Brain microvascular endothelial cell (primary cell): ENCODE results near the gene RPL21.

Experiments used
- DNase-seq: peaks from one replicate; pipeline ENCODE4 v3.0.0-alpha.2; 2020
- H3K27ac ChIP-seq: fragments of 250-450 bp; sonication (Bioruptor Pico); 2 replicates; pipeline ENCODE4 v1.5.1; 2020; ENCODE audit warnings: mild to moderate bottlenecking, moderate library complexity
- H3K27me3 ChIP-seq: fragments of 250-450 bp; sonication (Bioruptor Pico); replicated peaks from 2 replicates; pipeline ENCODE4 v1.5.1; 2020; ENCODE audit warnings: mild to moderate bottlenecking
- H3K36me3 ChIP-seq: fragments of 250-450 bp; sonication (Bioruptor Pico); replicated peaks from 2 replicates; pipeline ENCODE4 v1.5.1; 2020; ENCODE audit warnings: mild to moderate bottlenecking
- H3K4me3 ChIP-seq: 2 replicates; pipeline ENCODE4 v1.5.1; 2011; ENCODE audit warnings: low read depth, mild to moderate bottlenecking, control low read depth, low read length, moderate library complexity
- CTCF ChIP-seq: IDR thresholded peaks from 2 replicates; pipeline ENCODE4 v1.5.1; 2011; ENCODE audit warnings: low read depth, mild to moderate bottlenecking, moderate library complexity, low read length, control low read depth, inconsistent platforms; ENCODE audit errors: missing control alignments
- in situ Hi-C: cut with HindIII; loops from 2 replicates; pipeline ENCODE4 v1.10.0; 2017; ENCODE audit warnings: low sequenced_read_pairs, low pct_ligation_motif_present

RPL21 gene

DNA sequence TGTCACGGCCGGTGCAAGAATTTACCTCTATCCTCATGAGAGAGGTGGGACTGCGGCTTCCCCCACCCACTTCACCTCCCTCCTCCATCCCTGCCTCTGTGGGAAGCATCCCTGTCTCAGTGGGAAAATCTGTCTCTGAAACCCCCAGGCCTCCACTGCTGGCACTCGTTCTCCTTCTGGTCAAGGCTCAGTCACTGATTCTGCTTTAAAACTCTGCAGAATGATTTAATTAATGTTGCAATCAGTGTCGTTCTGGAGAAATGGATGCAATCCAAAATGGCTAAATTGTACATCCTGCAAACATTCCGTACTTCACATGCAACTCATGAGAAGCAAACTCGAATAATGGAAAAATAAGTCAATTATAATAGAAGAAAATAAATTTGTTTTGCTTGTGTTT lies 24.8 kb downstream of the RPL21 start:
- no peaks in the 10 kb centered on the region for H3K36me3 ChIP-seq
- H3K27me3 ChIP-seq: no peaks in the 10 kb centered on the region
- no peak for TF ChIP-seq CTCF
- in situ Hi-C loops: no loop called here
- no peak overlapping the region for H3K27ac ChIP-seq
- DNase-seq: no peak
- H3K4me3 ChIP-seq: no peak overlapping the region

GRCh38 chr13:27279506-27279905 lies 28.1 kb downstream of the RPL21 start:
- Histone ChIP-seq H3K36me3 (no peaks in the 10 kb centered on the region), H3K27me3 (no peaks in the 10 kb centered on the region), H3K27ac (no peak overlapping the region), H3K4me3 (no peak overlapping the region)
- no peak for TF ChIP-seq CTCF
- no peak for DNase-seq
- in situ Hi-C loops: no loop called here

GRCh38 chr13:27280009-27280656 lies 28.8 kb downstream of the RPL21 start:
- Histone ChIP-seq H3K4me3 (no peak overlapping the region), H3K27ac (no peak overlapping the region), H3K27me3 (no peaks in the 10 kb centered on the region), H3K36me3 (no peaks in the 10 kb centered on the region)
- in situ Hi-C loops: no loop called here
- no peak for DNase-seq
- TF ChIP-seq CTCF: no peak

DNA sequence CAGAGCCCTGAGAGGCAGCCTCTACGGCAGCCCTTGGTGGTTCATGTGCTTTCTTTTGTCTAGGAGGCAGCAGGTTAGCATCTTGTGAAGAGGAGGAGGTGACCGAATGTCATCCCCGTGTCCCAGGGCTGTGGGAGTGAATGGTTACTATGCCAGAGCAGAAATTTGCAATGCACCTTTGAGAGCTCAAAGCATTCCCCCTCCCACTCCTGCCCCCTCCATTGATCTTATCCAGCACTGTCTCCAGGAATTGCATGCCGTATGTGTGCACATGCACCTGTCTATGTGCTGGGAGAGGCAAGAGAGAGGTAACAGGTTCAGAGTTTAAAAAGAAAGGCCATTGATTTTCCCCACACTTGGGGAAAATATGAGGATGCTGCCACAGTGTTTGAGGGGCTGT lies 29.5 kb downstream of the RPL21 start:
- no peaks in the 10 kb centered on the region for H3K27me3 ChIP-seq
- no peak overlapping the region for H3K4me3 ChIP-seq
- no peaks in the 10 kb centered on the region for H3K36me3 ChIP-seq
- no peak for TF ChIP-seq CTCF
- in situ Hi-C loops: no loop called here
- no peak overlapping the region for H3K27ac ChIP-seq
- DNase-seq: no peak

DNA sequence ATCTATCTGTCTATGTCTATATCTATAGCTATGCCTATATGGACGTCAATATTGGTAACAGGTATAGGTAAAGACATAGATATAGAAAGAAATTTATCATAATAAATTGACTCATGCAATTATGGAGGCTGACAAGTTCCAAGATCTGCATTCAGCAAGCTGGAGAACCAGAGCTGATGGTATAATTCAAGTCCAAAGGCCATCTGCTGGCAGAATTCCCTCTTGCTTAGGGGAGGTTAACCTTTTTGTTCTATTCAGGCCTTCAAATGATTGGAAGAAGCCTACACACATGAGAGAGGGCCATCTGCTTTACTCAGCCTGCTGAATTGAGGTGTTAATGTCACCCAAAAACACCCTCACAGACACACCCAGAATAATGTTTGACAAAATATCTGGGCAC lies 30.1 kb downstream of the RPL21 start:
- Histone ChIP-seq H3K36me3 (no peaks in the 10 kb centered on the region), H3K27ac (no peak overlapping the region), H3K27me3 (no peaks in the 10 kb centered on the region), H3K4me3 (no peak overlapping the region)
- DNase-seq: no peak
- in situ Hi-C loops: no loop called here
- no peak for TF ChIP-seq CTCF

DNA sequence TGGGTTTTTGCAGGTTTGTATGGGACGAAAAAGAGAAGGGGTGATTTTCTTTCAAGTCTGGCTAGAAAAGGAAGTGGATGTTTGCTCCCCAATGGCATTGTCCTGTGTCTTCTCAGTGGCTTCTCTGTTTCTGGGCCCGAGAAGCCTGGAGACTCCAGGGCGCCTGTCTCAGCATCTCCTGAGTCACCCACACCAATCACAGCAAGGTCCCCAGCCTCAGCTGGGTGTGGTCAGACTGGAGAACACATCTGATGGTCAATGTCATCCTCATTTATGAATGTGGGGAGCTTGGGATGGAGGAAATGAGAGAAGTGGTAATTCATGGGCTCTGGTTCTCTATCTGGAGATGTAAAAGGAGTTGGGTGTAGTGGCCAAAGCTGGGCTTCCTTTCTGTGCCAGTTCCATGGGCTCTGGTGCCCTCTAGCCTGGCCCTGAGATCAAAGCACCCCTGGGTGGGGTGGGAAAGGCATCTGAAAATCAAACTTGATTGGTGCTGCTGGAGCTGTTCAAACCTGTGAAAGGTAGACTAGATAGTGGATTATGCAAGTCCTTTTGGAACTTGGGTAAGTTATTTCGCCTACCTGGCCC lies 32.6 kb downstream of the RPL21 start:
- in situ Hi-C loops: no loop called here
- Histone ChIP-seq H3K36me3 (no peaks in the 10 kb centered on the region), H3K4me3 (no peak overlapping the region), H3K27ac (no peak overlapping the region), H3K27me3 (no peaks in the 10 kb centered on the region)
- peak; percentile 55 for TF ChIP-seq CTCF
- no peak for DNase-seq
